PC-9 (cell line): ENCODE measurements around the gene DPP10. TPM values are rescaled to one million over a fixed set of nuclear protein-coding genes. Genes with fewer than 3 reads are reported as not detected.

Source experiments
- BruUV-seq: library from RNA; stranded (reverse); fragments of 400-500 nt; replicated peaks from 2 replicates; lab custom pipeline; 2021; lab: Mats Ljungman, UMichigan
- CTCF ChIA-PET: fragments of 300-600 bp; sonication (Branson Sonifier 250); formaldehyde crosslinking; loops from one replicate; lab custom pipeline; 2022; ENCODE audit warnings: antibody characterized with exemption; lab: Charles Lee
- POLR2A ChIA-PET: fragments of 300-600 bp; sonication (Branson Sonifier 250); formaldehyde crosslinking; loops from one replicate; lab custom pipeline; 2022; ENCODE audit warnings: antibody characterized with exemption; ENCODE audit not compliant: unreplicated experiment; lab: Charles Lee
- DNase-seq, 2 experiments: peaks; one replicate each; pipeline versions ENCODE4 v3.0.0 to v3.0.0-alpha.2; 2015 to 2022; ENCODE audit warnings: mixed read lengths in 1 of 2
- H2AFZ ChIP-seq: fragments of 200-600 bp; sonication (generic); 2 replicates; pipeline ENCODE4 v1.8.1; 2017; ENCODE audit warnings: antibody characterized with exemption
- H3F3A ChIP-seq: fragments of 200-600 bp; sonication (generic); 2 replicates; pipeline ENCODE4 v1.8.1; 2017; ENCODE audit warnings: antibody characterized with exemption, mild to moderate bottlenecking, low read depth; ENCODE audit not compliant: insufficient read depth
- H3K27ac ChIP-seq: fragments of 200-600 bp; sonication (generic); 2 replicates; pipeline ENCODE4 v1.6.1; 2016; ENCODE audit warnings: mixed run types
- H3K27me3 ChIP-seq: fragments of 200-600 bp; sonication (generic); 2 replicates; pipeline ENCODE4 v1.6.1; 2016; ENCODE audit warnings: low read depth, mixed run types; ENCODE audit not compliant: insufficient read depth
- H3K36me3 ChIP-seq: fragments of 200-600 bp; sonication (generic); 2 replicates; pipeline ENCODE4 v1.6.1; 2016; ENCODE audit warnings: low read depth, mixed run types
- H3K4me1 ChIP-seq: fragments of 200-600 bp; sonication (generic); replicated peaks from 2 replicates; pipeline ENCODE4 v1.6.1; 2016; ENCODE audit warnings: mixed run types; ENCODE audit not compliant: insufficient read depth
- H3K4me2 ChIP-seq: fragments of 200-600 bp; sonication (generic); 2 replicates; pipeline ENCODE4 v1.6.1; 2017; ENCODE audit warnings: mixed run types
- H3K4me3 ChIP-seq: fragments of 200-600 bp; sonication (generic); 2 replicates; pipeline ENCODE4 v1.6.1; 2016; ENCODE audit warnings: mixed run types
- H3K79me2 ChIP-seq: fragments of 200-600 bp; sonication (generic); 2 replicates; pipeline ENCODE4 v1.6.1; 2017; ENCODE audit warnings: low read depth, mixed run types
- H3K9me2 ChIP-seq: fragments of 200-600 bp; sonication (generic); 2 replicates; pipeline ENCODE4 v1.8.1; 2017; ENCODE audit warnings: mild to moderate bottlenecking; ENCODE audit not compliant: insufficient read depth
- H3K9me3 ChIP-seq: fragments of 200-600 bp; sonication (generic); 2 replicates; pipeline ENCODE4 v1.8.1; 2016; ENCODE audit warnings: low read depth; ENCODE audit not compliant: insufficient read depth
- H4K20me1 ChIP-seq: fragments of 200-600 bp; sonication (generic); 2 replicates; pipeline ENCODE4 v1.8.1; 2017; ENCODE audit not compliant: insufficient read depth
- EZH2 ChIP-seq: fragments of 200-600 bp; sonication (generic); IDR thresholded peaks from 2 replicates; pipeline ENCODE4 v1.8.0; 2017; ENCODE audit warnings: antibody characterized with exemption, low read depth
- intact Hi-C: fragments of 100-400 bp; cut with micrococcal nuclease; formaldehyde crosslinking; loops from one replicate; pipeline ENCODE4 v1.10.0; 2022; ENCODE audit not compliant: unreplicated experiment
- total RNA-seq: library from RNA; stranded (reverse); gene quantifications from 2 replicates; pipeline ENCODE4 v1.2.3, GENCODE V29; 2021
- TF ChIP-seq, protein P1 (sequence below): fragments of 200-600 bp; sonication (generic); conservative IDR thresholded peaks from 2 replicates; pipeline ENCODE4 v1.6.1; 2017; ENCODE audit warnings: mixed run types, antibody characterized with exemption, mild to moderate bottlenecking, moderate library complexity

DPP10 gene
- total RNA-seq, 1 experiment from 2014 or later = not detected

DNA sequence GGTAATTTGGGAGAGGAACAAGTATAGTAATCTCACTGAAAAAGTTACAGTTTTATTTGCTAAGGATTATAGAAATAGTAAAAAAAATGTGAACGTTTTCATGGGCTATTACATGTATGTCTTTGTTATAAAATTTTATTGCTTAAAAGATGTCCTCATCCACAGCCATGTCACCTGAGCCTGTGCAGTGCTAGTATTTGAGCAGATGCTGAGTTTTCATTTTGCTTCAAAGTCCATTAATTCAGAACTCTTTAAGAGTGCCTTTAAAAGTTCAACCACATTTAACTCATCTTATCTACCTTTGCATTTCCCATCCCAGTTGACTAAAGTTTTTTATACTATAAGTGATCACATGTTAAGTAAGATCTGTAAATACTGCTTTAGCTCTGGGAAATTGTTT is 52.6 kb downstream of the DPP10 start:
- ChIA-PET POLR2A (no interaction called here), CTCF (no interaction called here)
- Histone ChIP-seq H3K9me3 (no peaks in the 10 kb centered on the region; the same call in 1 of the 2 replicates), H2AFZ (no peak overlapping the region), H3K27ac (no peak overlapping the region), H3F3A (no peaks in the 10 kb centered on the region), H3K4me1 (no peaks in the 10 kb centered on the region), H3K4me3 (no peak overlapping the region), H3K9me2 (no peaks in the 10 kb centered on the region), H3K4me2 (no peak overlapping the region), H3K27me3 (no peaks in the 10 kb centered on the region), H4K20me1 (no peaks in the 10 kb centered on the region), H3K36me3 (no peaks in the 10 kb centered on the region), H3K79me2 (no peaks in the 10 kb centered on the region)
- DNase-seq = no peak
- no TSS peak for BruUV-seq
- intact Hi-C loops = no loop called here
- TF ChIP-seq, protein P1, sequence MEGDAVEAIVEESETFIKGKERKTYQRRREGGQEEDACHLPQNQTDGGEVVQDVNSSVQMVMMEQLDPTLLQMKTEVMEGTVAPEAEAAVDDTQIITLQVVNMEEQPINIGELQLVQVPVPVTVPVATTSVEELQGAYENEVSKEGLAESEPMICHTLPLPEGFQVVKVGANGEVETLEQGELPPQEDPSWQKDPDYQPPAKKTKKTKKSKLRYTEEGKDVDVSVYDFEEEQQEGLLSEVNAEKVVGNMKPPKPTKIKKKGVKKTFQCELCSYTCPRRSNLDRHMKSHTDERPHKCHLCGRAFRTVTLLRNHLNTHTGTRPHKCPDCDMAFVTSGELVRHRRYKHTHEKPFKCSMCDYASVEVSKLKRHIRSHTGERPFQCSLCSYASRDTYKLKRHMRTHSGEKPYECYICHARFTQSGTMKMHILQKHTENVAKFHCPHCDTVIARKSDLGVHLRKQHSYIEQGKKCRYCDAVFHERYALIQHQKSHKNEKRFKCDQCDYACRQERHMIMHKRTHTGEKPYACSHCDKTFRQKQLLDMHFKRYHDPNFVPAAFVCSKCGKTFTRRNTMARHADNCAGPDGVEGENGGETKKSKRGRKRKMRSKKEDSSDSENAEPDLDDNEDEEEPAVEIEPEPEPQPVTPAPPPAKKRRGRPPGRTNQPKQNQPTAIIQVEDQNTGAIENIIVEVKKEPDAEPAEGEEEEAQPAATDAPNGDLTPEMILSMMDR = no peak
- no peak for TF ChIP-seq EZH2

DNA sequence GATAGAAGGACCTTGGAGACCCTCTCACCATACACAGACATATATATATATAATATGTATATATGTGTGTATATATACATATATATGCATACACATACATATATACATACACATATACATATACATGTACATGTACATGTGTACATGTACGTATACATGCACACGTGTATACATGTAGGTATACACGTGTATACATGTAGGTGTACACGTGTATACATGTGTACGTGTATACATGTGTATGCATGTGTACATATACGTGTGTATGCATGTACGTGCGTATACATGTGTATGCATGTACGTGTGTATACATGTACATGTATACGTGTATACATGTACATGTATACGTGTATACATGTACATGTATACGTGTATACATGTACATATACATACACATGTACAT is 54.5 kb downstream of the DPP10 start:
- intact Hi-C loops = no loop called here
- no peaks in the 10 kb centered on the region for H4K20me1 ChIP-seq
- ChIA-PET CTCF (no interaction called here), POLR2A (no interaction called here)
- H3K4me1 ChIP-seq = no peaks in the 10 kb centered on the region
- H3K79me2 ChIP-seq = no peaks in the 10 kb centered on the region
- H3K4me2 ChIP-seq = no peak overlapping the region
- no peak for DNase-seq
- H3K4me3 ChIP-seq = no peak overlapping the region
- H3K27me3 ChIP-seq = no peaks in the 10 kb centered on the region
- no peaks in the 10 kb centered on the region for H3F3A ChIP-seq
- no peaks in the 10 kb centered on the region for H3K36me3 ChIP-seq
- TF ChIP-seq, protein P1 = no peak
- no peak for TF ChIP-seq EZH2
- H3K9me3 ChIP-seq = no peaks in the 10 kb centered on the region; the same call in 1 of the 2 replicates
- no peak overlapping the region for H3K27ac ChIP-seq
- no peak overlapping the region for H2AFZ ChIP-seq
- H3K9me2 ChIP-seq = no peaks in the 10 kb centered on the region
- BruUV-seq = no TSS peak

DNA sequence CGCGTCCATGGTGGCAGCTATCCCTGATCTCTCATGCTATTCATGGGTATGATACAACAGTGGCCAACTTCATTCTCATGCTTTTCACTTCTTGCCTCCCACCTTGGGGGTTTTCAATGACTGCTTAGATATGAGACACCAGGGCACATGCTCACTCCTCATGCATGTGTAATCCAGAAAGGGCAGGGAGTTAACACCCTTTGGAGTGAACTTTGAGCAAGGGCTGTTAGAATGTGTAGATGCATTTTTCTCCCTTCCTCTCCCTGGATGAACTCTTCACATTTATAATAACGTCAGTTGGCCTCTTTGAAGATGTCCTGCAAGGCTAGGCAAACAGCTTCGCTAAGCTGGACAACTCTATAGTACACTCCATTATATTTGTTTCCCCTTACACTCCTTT is 56.7 kb downstream of the DPP10 start:
- no peaks in the 10 kb centered on the region for H3K79me2 ChIP-seq
- no peaks in the 10 kb centered on the region for H3F3A ChIP-seq
- H3K4me2 ChIP-seq = no peak overlapping the region
- no peaks in the 10 kb centered on the region; the same call in 1 of the 2 replicates for H3K9me3 ChIP-seq
- H2AFZ ChIP-seq = no peak overlapping the region
- TF ChIP-seq, protein P1 = no peak
- TF ChIP-seq EZH2 = no peak
- no peak for DNase-seq
- H3K4me3 ChIP-seq = no peak overlapping the region
- ChIA-PET POLR2A (no interaction called here), CTCF (no interaction called here)
- H3K27me3 ChIP-seq = no peaks in the 10 kb centered on the region
- no peaks in the 10 kb centered on the region for H3K4me1 ChIP-seq
- intact Hi-C loops = no loop called here
- no peaks in the 10 kb centered on the region for H3K9me2 ChIP-seq
- no peak overlapping the region for H3K27ac ChIP-seq
- H4K20me1 ChIP-seq = no peaks in the 10 kb centered on the region; the same call in 1 of the 2 replicates
- no TSS peak for BruUV-seq
- no peaks in the 10 kb centered on the region for H3K36me3 ChIP-seq
